HG03045 (cell line): ENCODE data around the gene PPP2R3C.
"Not testable (repeated sequence)": the region's sequence is repeated elsewhere in the genome, so short reads cannot be mapped to it uniquely, and the experiment has no call there.

Source experiments
- ATAC-seq: cut with Tn5 transposase; IDR thresholded peaks from one replicate; pipeline ENCODE4 v1.9.1; 2021; ENCODE audit warnings: mild to moderate bottlenecking, moderate library complexity; ENCODE audit not compliant: unreplicated experiment

PPP2R3C gene

DNA sequence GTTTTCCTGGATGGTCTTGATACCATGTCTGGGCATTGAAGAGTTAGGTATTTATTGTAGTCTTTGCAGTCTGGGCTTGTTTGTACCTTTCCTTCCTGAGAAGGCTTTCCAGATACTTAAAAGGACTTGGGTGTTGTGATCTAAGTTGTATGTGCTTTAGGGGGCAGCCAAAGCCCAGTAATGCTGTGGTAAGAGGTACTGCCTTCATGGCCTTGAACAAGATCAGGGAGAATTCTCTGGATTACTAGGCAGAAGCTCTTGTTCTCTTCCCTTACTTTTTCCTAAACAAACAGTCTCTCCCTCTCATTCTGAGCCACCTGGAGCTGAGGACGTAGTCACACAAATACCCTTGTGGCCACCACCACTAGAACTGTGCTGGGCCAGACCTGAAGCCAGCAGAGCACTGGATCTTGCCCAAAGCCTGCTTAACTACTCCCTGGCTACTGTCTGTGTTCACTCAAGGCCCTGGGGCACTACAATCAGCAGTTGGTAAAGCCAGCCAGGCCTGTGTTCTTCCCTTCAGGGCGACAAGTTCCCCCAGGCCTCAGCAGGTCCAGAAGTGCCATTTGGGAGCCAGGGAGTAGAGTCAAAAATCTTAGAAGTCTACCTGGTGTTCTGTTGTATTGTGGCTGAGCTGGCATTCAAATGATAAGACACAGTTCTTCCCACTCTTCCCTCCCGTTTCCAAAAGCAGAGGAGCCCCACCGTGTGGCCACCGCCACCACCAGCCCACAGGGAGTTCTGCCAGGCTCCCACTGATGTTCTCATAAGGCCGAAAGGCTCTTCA is 11.9 kb upstream of the PPP2R3C start:
- ATAC-seq: no peak

DNA sequence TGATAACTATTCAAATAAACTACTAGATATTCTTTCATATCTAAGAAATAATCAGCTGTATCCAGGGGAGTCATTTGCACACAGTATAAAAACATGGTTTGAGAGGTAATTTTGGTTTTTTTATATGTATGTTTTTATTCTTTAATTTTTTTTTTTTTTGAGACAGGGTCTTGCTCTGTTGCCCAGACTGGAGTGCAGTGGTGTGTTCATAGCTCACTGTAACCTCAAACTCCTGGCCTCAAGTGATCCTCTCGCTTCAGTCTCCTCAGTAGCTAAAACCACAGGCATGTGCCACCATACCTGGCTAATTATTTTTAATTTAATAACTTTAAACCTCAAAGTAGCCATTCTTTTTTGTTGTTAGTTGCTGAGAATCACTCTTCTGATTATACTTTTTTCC is 2.3 kb upstream of the PPP2R3C start:
- no peak for ATAC-seq

DNA sequence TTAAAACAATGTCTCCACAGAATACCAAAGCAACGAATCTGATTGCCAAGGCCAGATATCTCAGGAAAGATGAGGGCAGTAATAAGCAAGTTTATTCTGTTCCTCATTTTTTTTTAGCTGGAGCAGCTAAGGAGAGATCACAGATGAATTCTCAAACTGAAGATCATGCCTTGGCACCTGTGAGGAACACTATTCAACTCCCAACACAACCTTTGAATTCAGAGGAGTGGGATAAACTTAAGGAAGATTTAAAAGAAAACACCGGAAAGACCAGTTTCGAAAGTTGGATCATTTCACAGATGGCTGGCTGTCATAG is 1.6 kb upstream of the PPP2R3C start:
- ATAC-seq: no peak

DNA sequence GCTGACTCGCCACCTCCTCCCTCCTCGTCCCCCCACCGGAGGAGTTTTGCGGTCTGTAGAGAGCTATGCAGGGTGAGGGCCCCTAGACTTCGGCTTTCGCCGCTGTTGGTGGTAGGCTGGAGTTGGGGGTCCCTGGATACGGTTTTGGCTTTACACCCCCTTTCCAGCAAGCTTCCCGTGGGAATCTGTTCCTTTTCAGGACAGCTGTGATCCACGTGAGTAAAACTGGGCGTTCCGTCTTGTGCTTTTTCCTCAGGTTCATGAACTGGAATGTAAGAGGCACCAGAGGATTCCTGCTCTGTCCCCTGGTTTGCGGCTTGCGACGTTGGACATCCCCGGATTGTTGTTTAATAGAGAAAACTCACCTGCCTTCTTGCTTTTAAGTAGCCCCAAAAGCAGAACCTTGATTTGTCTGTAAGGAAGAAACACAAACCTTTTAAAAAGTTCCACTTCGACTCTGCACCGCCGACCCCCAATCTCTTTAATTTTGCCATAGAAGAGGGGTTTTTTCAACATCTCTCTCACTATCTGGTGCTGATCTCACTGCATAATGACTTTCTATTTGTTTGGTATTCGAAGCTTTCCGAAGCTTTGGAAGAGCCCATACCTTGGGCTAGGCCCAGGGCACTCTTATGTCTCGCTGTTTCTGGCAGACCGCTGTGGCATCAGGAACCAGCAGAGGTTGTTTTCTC is 1.1 kb upstream of the PPP2R3C start:
- no peak for ATAC-seq

DNA sequence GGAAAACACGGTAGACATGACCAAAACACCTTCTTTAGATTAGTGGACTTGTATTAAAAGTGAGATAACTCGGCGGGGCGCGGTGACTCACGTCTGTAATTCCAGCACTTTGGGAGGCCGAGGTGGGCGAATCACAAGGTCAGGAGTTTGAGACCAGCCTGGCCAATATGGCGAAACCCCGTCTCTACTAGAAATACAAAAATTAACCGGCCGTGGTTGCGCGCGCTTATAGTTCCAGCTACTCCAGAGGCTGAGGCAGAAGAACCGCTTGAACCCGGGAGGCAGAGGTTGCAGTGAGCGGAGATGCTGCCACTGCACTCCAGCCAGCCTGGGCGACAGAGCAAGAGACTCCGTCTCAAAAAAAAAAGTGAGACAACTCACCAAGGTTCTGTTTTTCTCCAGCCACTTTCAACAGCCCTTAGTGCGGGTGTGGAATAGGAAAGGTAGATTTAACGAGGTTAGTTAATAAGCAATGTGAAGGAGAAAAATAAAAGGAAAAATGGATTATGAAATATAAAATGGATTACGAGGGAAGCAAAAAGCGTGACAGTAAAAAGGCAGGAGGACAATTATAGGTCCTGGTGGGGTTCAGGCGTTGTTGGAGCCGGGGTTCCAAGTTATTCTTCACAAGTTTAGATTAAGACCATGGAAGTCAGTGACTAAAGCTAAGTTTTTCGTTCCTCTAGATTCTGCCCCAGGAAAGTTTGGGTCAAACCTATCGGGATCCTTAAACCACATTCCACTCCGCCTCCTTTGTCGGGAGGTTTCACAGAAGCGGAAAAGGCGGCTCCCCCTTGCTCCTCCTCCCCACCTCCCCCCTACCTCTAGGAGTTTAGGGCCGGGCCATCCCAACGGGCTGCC is 534 bp downstream of the PPP2R3C start:
- no peak for ATAC-seq

DNA sequence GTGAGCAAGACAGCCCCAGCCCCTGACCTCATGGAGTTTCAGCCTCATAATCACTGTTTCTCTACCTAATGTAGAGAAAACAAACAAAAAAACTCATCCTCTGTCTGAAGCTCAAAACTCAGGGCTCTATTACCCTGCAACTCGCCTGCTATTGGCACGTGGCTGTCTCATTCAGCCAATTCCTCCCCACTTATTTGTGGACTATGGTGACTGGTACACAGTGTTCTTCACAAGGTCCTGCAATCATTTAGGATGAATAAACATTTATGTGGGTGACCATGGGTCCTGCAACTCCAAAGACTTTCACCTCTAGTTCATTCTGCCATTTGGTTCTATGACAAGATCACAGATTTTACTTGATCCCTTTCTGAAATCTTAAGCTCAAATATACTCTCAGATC is 4.7 kb downstream of the PPP2R3C start:
- no peak for ATAC-seq

DNA sequence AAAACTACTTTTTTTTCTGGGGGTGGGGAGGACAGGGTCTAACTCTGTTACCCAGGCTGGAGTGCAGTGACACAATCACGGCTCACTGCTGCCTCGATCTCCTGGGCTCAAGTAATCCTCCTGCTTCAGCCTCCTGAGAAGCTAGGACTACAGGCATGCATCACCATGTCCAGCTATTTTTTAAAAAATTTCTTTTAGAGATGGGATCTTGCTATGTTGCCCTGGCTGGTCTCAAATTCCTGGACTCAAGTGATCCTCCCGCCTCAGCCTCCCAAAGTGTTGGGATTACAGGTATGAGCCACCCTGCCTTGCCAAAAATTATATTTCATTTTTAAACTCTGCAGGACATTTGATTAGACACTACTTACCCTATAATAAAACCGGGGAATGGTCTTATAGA is 5.5 kb downstream of the PPP2R3C start:
- no peak for ATAC-seq

DNA sequence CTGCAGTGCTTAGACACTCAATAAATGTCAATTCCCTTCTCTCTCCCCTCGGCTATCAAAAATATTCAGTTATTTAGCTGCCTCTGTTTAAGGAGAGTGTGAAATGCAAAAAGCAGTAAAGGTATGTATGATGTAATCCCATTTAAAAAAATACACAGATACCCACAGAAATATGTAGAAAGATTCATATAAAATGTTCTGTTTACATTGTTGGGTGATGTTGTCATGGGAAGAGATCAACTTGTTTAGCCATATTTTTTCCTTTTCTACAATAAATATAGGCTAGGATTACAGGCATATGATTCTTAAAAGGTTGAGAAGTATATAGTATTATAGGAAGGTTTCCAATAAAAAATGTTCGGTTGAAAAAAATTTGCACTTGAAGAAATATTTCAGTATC is 7.8 kb downstream of the PPP2R3C start:
- no peak for ATAC-seq

DNA sequence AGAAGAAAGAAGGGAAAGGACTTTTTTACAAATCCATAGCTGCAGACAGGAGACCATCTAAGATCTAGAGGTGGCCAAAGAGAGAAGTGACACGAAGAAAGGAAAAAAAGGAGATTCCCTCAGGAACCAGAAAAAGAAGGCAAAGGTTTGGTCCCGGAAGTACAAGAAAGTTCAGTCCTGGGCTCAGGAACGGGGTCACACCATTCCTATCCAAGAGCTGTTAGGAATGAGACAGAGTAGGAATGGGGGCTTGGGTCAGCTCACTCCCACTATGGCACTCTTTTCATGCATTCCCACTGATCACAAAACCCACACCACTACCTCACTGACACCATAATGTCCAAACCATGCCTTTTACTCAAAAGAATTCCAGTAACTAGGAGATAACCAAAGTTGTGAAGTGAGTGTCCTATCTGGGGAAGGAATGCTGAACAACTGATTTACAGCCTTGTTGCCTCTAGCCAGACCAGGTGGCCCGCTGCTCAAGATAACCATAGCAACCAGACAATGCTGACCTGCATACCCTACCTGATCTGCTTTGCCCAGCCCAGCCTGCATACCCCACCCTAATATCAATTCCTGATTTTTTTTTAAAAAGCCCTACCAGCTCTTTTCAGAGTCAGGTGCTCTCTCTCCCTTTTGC is 8.4 kb downstream of the PPP2R3C start:
- ATAC-seq: no peak

DNA sequence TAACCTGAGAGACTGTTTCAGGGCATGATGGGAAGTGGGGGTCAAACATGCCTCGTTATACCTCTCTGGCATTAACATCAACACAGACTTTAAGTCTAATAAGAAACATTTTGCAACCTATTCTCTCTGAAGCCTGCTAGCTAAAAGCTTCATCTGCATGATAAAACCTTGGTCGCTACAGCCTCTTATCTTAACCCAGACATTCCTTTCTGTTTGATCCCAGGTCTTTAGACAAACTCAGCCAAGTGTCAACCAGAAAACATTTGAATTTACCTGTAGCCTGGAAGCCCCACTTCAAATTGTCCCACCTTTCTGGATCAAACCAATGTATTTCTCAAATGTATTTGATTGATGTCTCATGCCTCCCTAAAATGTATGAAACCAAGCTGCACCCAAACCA is 9.1 kb downstream of the PPP2R3C start:
- ATAC-seq: no peak

DNA sequence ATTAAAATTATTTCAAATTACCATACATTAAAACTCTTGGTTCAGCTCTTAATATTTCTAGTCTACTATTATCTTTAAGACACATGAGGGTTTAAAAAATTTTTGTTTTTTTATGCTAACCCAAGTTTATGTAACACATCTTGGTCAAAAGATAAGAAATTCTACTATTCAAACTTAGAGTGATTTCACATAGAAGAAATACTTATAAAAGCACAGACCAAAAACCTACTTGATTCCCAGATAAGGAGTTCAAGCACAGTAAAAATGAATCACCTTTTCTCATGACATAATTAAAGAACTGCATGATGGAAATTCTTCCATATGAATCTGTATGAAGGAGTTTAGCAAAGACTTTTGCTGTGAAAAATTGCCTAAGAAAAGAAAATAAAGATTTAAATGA is 13.9 kb downstream of the PPP2R3C start:
- no peak for ATAC-seq

DNA sequence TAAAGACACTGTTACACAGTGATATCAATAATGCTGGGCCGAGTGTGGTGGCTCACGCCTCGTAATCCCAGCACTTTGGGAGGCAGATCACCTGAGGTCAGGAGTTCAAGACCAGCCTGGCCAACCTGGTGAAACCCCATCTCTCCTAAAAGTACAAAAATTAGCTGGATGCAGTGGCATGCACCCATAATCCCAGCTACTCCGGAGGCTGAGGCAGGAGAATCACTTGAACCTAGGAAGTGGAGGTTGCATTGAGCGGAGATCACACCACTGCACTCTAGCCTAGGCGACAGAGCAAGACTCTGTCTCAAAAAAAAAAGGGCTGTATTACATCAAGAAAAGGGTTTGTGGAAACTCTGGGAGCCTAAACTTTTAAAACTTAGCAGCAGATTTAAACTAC is 27.1 kb downstream of the PPP2R3C start:
- not testable (repeated sequence) for ATAC-seq

DNA sequence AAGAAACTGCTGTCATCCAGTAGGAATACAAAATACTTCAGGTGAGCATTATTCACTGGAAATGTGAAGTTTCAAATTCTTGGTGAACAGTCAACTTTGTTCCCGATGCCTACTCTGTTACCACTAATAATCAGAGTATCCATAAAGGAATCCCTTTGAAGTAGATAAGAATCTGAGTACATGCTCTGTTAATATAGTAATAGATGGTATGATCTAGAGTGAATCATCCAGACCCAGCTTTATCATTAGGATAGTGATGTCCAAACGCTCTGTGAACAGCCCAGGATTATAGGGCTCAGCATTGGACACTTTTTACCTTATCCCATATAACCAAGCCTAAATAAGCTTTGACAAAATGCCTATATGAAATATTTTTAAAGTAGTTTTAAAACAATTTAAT is 33.3 kb downstream of the PPP2R3C start:
- no peak for ATAC-seq

DNA sequence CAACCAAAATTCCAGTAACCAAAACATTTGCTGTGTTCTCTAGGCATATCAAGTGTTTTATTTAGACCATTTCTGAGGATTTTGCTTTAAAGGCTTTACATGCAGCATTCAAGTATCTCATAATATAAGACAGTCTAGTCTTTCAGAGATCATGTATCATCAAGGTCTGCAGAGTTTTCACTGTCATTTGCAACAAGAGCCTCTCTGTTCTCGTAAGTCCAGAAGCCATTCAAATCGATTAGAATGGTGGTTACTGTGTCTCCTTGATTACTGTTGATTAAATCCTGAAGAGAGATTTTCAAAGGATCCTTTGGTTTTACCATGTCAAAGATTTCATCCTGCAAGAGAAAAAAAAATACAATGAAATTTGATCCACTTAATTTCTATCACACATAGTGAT is 36.3 kb downstream of the PPP2R3C start:
- ATAC-seq: no peak

DNA sequence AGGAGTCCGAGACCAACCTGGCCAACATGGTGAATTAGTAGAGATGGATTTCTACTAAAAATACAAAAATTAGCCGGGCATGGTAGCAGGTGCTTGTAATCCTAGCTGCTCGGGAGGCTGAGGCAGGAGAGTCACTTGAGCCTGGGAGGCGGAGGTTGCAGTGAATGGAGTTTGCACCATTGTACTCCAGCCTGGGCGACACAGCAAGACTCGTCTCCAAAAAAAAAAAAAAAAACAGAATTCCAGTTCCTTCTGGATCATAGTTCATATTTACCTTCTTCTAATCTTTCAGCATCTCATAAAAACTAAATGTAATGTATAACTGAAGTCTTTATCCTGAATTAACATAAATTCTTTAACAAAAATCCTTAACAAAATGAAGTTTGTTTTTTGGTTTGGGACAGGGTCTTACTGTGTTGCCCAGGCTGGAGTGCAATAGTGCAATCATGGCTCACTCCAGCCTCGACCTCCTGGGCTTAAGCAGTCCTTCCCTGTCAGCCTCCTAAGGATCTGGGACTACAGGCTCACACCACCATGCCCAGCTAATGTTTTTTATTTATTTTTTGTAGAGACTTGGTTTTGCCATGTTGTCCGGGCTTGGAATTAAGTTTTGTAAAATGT is 38.1 kb downstream of the PPP2R3C start:
- ATAC-seq: no peak

DNA sequence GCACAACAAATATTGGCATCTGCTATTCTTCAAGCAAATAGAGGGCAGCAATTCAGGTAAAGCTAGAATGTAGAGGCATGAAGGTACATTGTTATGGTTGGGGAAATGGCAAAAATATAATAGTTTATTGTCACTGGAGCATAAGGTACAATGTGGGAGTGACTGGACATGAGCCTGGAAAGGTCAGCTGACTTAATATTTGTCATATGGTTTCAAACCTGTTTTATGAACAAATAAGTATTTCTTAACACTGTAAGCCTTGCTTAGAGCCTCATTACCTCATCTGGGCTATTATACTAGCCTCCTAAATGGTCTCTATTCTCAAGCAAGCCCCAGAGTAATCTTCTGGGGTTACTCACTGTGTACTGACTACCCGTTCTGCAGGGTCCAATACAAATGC is 42.0 kb downstream of the PPP2R3C start:
- no peak for ATAC-seq

DNA sequence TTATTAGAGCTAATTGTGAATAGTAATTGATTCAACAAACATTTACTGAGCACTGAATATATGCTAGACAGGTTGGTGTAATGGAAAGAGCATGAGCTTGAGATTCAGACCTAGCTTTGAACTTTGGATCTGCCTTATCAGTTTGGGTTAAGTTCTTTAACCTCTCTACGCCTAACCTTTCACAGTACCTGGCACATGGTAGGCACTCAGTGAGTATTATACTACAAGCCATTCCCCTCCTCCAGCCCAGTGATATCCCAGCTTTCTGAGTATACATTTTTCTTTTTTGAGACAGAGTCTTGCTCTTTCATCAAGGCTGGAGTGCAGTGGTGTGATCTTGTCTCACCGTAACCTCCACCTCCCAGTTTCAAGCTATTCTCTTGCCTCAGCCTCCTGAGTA is 43.7 kb downstream of the PPP2R3C start:
- ATAC-seq: no peak

DNA sequence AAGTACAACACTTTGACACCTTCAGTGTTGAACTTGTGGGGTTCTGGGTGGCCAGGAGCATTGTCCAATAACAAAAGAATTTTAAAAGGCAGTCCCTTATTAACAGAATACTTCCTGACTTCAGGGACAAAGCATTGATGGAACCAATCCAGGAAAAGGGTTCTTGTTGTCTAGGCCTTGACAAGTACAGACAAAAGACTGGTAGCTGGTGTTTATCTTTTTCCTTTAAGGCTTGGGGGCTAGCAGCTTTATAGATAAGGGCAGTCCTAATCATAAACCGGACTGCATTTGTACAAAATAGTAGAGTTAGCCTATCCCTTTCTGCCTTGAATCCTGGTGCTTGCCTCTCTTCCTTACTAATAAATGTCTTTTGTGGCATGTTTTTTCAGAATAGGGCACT is 48.3 kb downstream of the PPP2R3C start:
- no peak for ATAC-seq

DNA sequence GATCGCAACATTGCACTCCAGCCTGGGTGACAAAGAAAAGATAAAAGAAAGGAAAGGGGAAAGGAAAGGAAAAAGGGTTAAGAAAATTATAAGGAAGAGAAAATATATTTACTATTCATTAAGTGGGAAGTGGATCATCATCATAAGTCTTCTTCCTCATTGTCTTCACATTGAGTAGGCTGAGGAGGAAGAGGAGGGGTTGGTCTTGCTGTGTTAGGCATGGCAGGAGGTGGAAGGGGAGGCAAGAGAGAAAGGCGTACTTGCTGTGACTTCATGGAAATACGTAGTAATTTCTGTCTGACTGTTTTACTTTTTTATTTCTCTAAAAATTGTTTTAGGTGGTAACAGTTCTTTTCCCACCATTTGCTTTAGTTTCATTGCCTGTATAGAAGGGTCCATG is 49.6 kb downstream of the PPP2R3C start:
- ATAC-seq: no peak

DNA sequence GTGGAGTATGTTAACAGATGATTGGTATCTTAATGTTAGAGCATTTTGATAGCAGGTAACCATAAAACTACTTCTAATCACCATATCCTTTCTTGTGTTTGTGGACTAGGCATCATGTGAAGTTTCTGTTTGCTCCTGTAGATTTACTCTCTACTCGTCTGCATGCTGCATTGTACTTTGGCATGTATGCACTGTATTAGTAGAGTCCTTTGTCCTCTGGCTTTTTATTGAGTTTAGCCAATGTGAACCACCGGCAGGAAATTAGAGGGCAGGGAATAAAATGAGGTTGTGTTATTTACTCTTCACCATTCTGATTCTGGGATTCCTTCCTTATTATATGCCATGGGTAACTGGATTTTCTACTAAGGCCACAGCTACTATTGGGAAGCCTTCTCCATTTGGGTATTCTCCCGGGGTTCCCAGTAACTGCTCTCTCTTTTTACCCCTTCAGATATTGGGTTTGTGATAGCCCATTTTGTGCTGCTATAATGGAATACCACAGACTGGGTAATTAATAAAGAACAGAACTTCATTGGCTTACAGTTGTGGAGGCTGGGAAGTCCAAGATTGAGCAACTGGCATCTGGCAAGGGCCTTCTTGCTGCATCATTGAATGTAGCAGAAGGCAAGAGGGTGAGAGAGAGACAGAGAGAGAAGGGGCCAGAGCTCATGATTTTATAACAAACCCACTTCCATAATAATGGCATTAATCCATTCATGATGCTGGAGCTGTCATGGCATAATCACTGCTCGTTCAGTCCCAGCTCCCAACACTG is 53.4 kb downstream of the PPP2R3C start:
- ATAC-seq: no peak
